GM13977 (cell line): ENCODE results near the gene AFF3.

Source experiments
- DNase-seq: peaks from one replicate; pipeline ENCODE4 v3.0.0; 2012; ENCODE audit warnings: low spot score
- CTCF ChIP-seq: IDR thresholded peaks from 2 replicates; pipeline ENCODE4 v1.5.1; 2012; ENCODE audit warnings: mild to moderate bottlenecking, control low read depth; ENCODE audit not compliant: insufficient read depth; ENCODE audit errors: extremely low read depth, missing control alignments
- in situ Hi-C: fragments of 300-500 bp; cut with MboI; formaldehyde crosslinking; loops from one replicate; pipeline ENCODE4 v1.12.0; 2022; ENCODE audit warnings: low sequenced_read_pairs, low pct_unique_long_range_greater_than_20kb, mixed read lengths, inconsistent platforms; ENCODE audit not compliant: unreplicated experiment

AFF3 gene

DNA sequence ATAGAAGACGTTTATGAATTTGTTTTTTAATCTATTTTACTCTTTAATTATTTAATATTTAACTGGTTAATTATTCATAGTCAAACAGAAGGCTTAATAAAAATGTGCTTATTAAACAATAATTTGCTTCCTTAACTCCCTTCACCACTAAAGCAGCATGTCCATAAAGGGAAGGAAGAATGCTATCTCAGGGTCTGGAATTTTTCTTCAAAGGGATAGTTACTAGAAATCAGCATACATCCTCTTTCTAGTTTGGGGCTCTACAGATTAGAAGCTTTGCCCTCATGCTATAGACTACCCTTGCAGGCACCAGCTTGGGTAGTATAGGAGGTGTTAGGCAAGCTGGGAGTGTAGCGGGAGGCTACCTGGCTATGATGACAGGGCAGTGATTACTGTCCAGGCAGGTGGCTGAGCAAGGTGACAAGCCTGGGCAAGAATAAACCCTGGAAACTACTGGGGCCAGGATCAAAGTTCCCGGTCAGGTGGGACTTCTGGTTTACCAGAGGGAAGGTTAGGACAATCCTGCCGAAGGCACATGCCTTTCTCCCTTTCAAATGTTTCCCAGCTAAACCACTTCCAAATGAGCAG is 376.6 kb downstream of the AFF3 start:
- TF ChIP-seq CTCF: no peak
- no peak for DNase-seq
- in situ Hi-C loops: no loop called here

DNA sequence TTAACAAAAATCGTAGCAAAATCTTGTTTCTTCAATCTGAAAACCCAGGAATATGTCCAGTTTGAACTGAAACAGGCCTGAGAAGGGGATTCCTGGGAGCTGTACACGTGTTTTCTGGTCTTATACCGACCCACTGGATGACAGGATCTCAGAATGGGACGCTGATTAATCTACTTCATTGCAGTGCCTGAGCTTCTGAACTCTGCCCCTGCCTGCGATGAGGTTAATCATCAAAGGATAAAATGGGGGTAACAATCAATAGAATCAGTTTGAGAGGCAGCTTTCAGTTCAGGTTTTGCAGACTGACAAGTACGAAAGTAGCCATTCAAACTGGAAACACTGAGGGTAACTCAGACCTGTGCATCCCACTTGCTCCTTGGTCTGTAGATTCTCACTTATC is 378.6 kb downstream of the AFF3 start:
- TF ChIP-seq CTCF: no peak
- in situ Hi-C loops: no loop called here
- DNase-seq: no peak

GRCh38 chr2:99762714-99763113 is 379.7 kb downstream of the AFF3 start:
- DNase-seq: no peak
- TF ChIP-seq CTCF: no peak
- in situ Hi-C loops: no loop called here

- in situ Hi-C loops: no loop called here
- no peak for TF ChIP-seq CTCF
- DNase-seq: no peak
Observed at GRCh38 chr2:99757611-99758114, 384.7 kb downstream of the AFF3 start.

GRCh38 chr2:99756059-99756458 is 386.3 kb downstream of the AFF3 start:
- DNase-seq: no peak
- TF ChIP-seq CTCF: no peak
- in situ Hi-C loops: no loop called here

DNA sequence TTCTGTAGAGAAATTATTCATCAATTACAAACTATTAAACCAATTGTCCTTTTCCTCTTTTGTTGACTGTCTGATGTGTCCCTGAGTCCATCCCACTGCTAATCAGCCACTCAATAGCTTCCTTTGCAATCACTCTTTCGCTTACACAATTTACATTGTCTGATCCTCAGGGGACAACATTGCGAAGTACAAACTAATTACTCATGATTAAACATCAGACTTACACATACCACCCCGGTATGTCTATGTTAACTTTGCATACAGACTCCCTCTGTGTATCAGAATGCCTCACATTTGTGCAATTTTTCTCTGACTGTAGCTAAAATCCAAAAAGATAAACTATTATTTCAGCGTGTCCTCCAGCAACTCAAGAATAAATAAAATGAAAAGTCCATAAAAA is 388.2 kb downstream of the AFF3 start:
- DNase-seq: no peak
- in situ Hi-C loops: no loop called here
- TF ChIP-seq CTCF: no peak
